Testis (tissue), 2 donors: ENCODE data around the gene KAT2B.

Experiments
- POLR2A ChIP-seq: fragments of 450-650 bp; IDR thresholded peaks from one replicate; pipeline ENCODE4 v1.6.1; 2017; ENCODE audit warnings: antibody characterized with exemption, mild to moderate bottlenecking, moderate library complexity
- TF ChIP-seq, protein P1 (sequence below), 3 experiments: fragments of 450-650 bp in 2 of 3; fragments of 200-600 bp in 1 of 3; sonication (generic) in 1 of 3; IDR thresholded peaks; one replicate each; pipeline ENCODE4 v1.5.1; 2016 to 2019; ENCODE audit warnings: antibody characterized with exemption in 3 of 3, mild to moderate bottlenecking in 2 of 3, moderate library complexity in 1 of 3

GRCh38 chr3:20147361-20147760 lies 107.1 kb downstream of the KAT2B start:
- TF ChIP-seq, protein P1, sequence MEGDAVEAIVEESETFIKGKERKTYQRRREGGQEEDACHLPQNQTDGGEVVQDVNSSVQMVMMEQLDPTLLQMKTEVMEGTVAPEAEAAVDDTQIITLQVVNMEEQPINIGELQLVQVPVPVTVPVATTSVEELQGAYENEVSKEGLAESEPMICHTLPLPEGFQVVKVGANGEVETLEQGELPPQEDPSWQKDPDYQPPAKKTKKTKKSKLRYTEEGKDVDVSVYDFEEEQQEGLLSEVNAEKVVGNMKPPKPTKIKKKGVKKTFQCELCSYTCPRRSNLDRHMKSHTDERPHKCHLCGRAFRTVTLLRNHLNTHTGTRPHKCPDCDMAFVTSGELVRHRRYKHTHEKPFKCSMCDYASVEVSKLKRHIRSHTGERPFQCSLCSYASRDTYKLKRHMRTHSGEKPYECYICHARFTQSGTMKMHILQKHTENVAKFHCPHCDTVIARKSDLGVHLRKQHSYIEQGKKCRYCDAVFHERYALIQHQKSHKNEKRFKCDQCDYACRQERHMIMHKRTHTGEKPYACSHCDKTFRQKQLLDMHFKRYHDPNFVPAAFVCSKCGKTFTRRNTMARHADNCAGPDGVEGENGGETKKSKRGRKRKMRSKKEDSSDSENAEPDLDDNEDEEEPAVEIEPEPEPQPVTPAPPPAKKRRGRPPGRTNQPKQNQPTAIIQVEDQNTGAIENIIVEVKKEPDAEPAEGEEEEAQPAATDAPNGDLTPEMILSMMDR (IDR thresholded peaks at IDR 0.05): no peak
- TF ChIP-seq POLR2A: no peak
